ENCODE measurements around the gene CD6. TPM values are rescaled to one million over a fixed set of nuclear protein-coding genes. Genes with fewer than 3 reads are reported as not detected.
A peak's percentile ranks its signal among the peaks of the same experiment; 100 is the strongest.

CD6 gene
- total RNA-seq, 3 donors from 2014 or later: 0.80 to 1.9 (median 0.98) TPM

- no peak for TF ChIP-seq POLR2A (IDR thresholded peaks at IDR 0.05)
- TF ChIP-seq CTCF (IDR thresholded peaks at IDR 0.05): no peak
- no peak for TF ChIP-seq POLR2AphosphoS5 (IDR thresholded peaks at IDR 0.05)
- no peaks in the 10 kb centered on the region for H3K4me1 ChIP-seq
Measured at GRCh38 chr11:60934790-60935605, 36.5 kb upstream of the CD6 start.

DNA sequence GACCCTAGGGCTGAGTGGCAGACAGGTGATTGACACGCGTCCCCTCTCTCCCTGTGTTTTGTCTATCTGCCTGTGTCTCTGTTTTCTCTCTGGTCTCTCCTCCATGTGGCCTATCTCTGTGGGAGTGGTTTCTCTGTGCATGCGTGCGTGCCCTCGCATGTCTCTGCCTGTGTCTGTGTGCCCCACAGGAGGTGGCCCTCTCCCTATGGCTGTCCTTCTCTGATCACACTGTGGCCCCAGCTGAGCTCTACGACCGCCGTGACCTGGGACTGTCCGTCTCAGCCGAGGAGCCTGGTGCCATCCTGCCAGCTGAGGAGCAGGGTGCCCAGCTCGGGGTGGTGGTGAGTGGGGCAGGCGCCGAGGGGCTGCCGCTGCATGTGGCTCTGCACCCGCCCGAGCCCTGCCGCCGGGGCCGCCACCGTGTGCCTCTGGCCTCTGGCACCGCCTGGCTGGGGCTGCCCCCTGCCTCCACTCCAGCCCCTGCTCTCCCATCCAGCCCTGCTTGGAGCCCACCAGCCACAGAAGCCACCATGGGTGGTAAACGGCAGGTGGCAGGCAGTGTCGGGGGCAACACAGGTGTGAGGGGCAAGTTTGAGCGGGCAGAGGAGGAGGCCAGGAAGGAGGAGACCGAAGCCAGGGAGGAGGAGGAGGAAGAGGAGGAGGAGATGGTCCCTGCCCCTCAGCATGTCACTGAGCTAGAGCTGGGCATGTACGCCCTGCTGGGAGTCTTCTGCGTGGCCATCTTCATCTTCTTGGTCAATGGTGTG, 35.6 kb upstream of the CD6 start:
- Histone ChIP-seq H3K27me3 (no peaks in the 10 kb centered on the region), H3K4me1 (no peaks in the 10 kb centered on the region), H3K9me3 (no peaks in the 10 kb centered on the region), H3K27ac (no peak overlapping the region), H3K4me3 (no peak overlapping the region), H3K36me3 (no peaks in the 10 kb centered on the region)
- intact Hi-C loops (cut with DNase I; ENCODE audit: low total_unique reads): no loop called here
- TF ChIP-seq CTCF (IDR thresholded peaks at IDR 0.05) (no peak), POLR2AphosphoS5 (IDR thresholded peaks at IDR 0.05) (no peak), POLR2A (IDR thresholded peaks at IDR 0.05) (no peak)
- no peak for DNase-seq (ENCODE audit: low spot score in 2 of 2)

More at GRCh38 chr11:60934790-60935605, 36.5 kb upstream of the CD6 start:
- intact Hi-C loops (cut with DNase I; ENCODE audit: low total_unique reads): no loop called here
- Histone ChIP-seq H3K4me3 (no peak overlapping the region), H3K9me3 (no peaks in the 10 kb centered on the region), H3K36me3 (no peaks in the 10 kb centered on the region), H3K27me3 (no peaks in the 10 kb centered on the region), H3K27ac (no peak overlapping the region)
- no peak for DNase-seq (ENCODE audit: low spot score in 2 of 2)

- TF ChIP-seq POLR2AphosphoS5 (IDR thresholded peaks at IDR 0.05): no peak
- no peak for TF ChIP-seq CTCF (IDR thresholded peaks at IDR 0.05)
- no peak for TF ChIP-seq POLR2A (IDR thresholded peaks at IDR 0.05)
- Histone ChIP-seq H3K4me3 (no peak overlapping the region), H3K9me3 (no peaks in the 10 kb centered on the region), H3K27me3 (no peaks in the 10 kb centered on the region), H3K36me3 (no peaks in the 10 kb centered on the region), H3K27ac (peak overlapping the region in 1 of 2 donors; percentile 38), H3K4me1 (no peaks in the 10 kb centered on the region)
- intact Hi-C loops (cut with DNase I; ENCODE audit: low total_unique reads): no loop called here
- DNase-seq (ENCODE audit: low spot score in 2 of 2): no peak
Measured at GRCh38 chr11:60936467-60937143, 34.9 kb upstream of the CD6 start.

- Histone ChIP-seq H3K27ac (peak overlapping the region in 1 of 2 donors; percentile 38), H3K36me3 (no peaks in the 10 kb centered on the region), H3K4me3 (no peak overlapping the region), H3K4me1 (peaks cover 0 to 2% of the 10 kb centered on the region in 2 donors), H3K9me3 (no peaks in the 10 kb centered on the region), H3K27me3 (no peaks in the 10 kb centered on the region)
- intact Hi-C loops (cut with DNase I; ENCODE audit: low total_unique reads): no loop called here
- TF ChIP-seq CTCF (IDR thresholded peaks at IDR 0.05) (no peak), POLR2AphosphoS5 (IDR thresholded peaks at IDR 0.05) (no peak), POLR2A (IDR thresholded peaks at IDR 0.05) (no peak)
- DNase-seq (ENCODE audit: low spot score in 2 of 2): no peak
Measured at GRCh38 chr11:60937144-60937527, 34.3 kb upstream of the CD6 start.

All from breast epithelium (tissue), 4 donors.